ENCODE measurements around the gene FOXC1. TPM values are rescaled to one million over a fixed set of nuclear protein-coding genes. Genes with fewer than 3 reads are reported as not detected.

Gene FOXC1
- total RNA-seq, 2 donors from 2014 or later, result 7.1 to 10.1 TPM

GRCh38 chr6:1609041-1609647 lies 571 bp upstream of the FOXC1 start:
- peak overlapping the region; percentile 73 for H3K4me3 Mint-ChIP-seq

GRCh38 chr6:1610497-1611321 lies 994 bp downstream of the FOXC1 start:
- H3K27ac Mint-ChIP-seq, result peak overlapping the region; percentile 66
- H3K9me3 Mint-ChIP-seq, result no peaks in the 10 kb centered on the region
- TF ChIP-seq CTCF (conservative IDR thresholded peaks at IDR 0.05), result no peak
- peak overlapping the region; percentile 82 for H3K4me3 ChIP-seq (ENCODE audit: low read length)
- H3K36me3 Mint-ChIP-seq (ENCODE audit: low read depth), result no peaks in the 10 kb centered on the region
- peaks cover 68% of the 10 kb centered on the region for H3K27me3 ChIP-seq (ENCODE audit: control insufficient read depth, insufficient read depth, low read length, poor library complexity, severe bottlenecking)
- H3K9ac ChIP-seq (ENCODE audit: extremely low read depth, low read length, poor library complexity, severe bottlenecking), result peak overlapping the region; percentile 11
- DNase-seq, result peak; percentile 79
- H3K9me3 ChIP-seq (ENCODE audit: control insufficient read depth, low read length), result no peaks in the 10 kb centered on the region
- no peak overlapping the region for H3K27ac ChIP-seq (ENCODE audit: low read depth, low read length)
- peak overlapping the region; percentile 73 for H3K4me3 Mint-ChIP-seq
- 1% methylated on average over 39 to 101 of the region's 101 CpGs for WGBS, 2 experiments (ENCODE audit: insufficient coverage in 1 of 2, insufficient read length in 1 of 2)
- H3K27me3 Mint-ChIP-seq (ENCODE audit: insufficient read depth), result peaks cover 65% of the 10 kb centered on the region
- no peaks in the 10 kb centered on the region for H3K4me1 ChIP-seq (ENCODE audit: control insufficient read depth, insufficient read depth, low read length)
- H3K4me1 Mint-ChIP-seq, result peaks cover 30% of the 10 kb centered on the region
- no peaks in the 10 kb centered on the region for H3K36me3 ChIP-seq (ENCODE audit: control insufficient read depth, insufficient read depth, low read length)

More at GRCh38 chr6:1609041-1609647, 571 bp upstream of the FOXC1 start:
- Histone ChIP-seq H3K4me1 (ENCODE audit: control insufficient read depth, insufficient read depth, low read length) (peaks cover under 1% of the 10 kb centered on the region), H3K9me3 (ENCODE audit: control insufficient read depth, low read length) (no peaks in the 10 kb centered on the region), H3K27ac (ENCODE audit: low read depth, low read length) (no peak overlapping the region), H3K36me3 (ENCODE audit: control insufficient read depth, insufficient read depth, low read length) (no peaks in the 10 kb centered on the region), H3K9ac (ENCODE audit: extremely low read depth, low read length, poor library complexity, severe bottlenecking) (no peak overlapping the region), H3K4me3 (ENCODE audit: low read length) (peak overlapping the region; percentile 74), H3K27me3 (ENCODE audit: control insufficient read depth, insufficient read depth, low read length, poor library complexity, severe bottlenecking) (peaks cover 67% of the 10 kb centered on the region)
- Mint-ChIP-seq H3K4me1 (peaks cover 34% of the 10 kb centered on the region), H3K9me3 (no peaks in the 10 kb centered on the region), H3K27ac (no peak overlapping the region), H3K27me3 (ENCODE audit: insufficient read depth) (peaks cover 65% of the 10 kb centered on the region), H3K36me3 (ENCODE audit: low read depth) (no peaks in the 10 kb centered on the region)
- no peak for TF ChIP-seq CTCF (conservative IDR thresholded peaks at IDR 0.05)
- 0 to 1% methylated on average over 16 to 58 of the region's 58 CpGs for WGBS, 2 experiments (ENCODE audit: insufficient coverage in 1 of 2, insufficient read length in 1 of 2)
- peak; percentile 82 for DNase-seq

GRCh38 chr6:1611322-1611571 lies 1.5 kb downstream of the FOXC1 start:
- peaks cover 30% of the 10 kb centered on the region for H3K4me1 Mint-ChIP-seq
- peak; percentile 36 for TF ChIP-seq CTCF (conservative IDR thresholded peaks at IDR 0.05)
- no peak overlapping the region for H3K4me3 ChIP-seq (ENCODE audit: low read length)
- H3K27ac ChIP-seq (ENCODE audit: low read depth, low read length), result no peak overlapping the region
- no peaks in the 10 kb centered on the region for H3K4me1 ChIP-seq (ENCODE audit: control insufficient read depth, insufficient read depth, low read length)
- no peak overlapping the region for H3K9ac ChIP-seq (ENCODE audit: extremely low read depth, low read length, poor library complexity, severe bottlenecking)
- H3K27ac Mint-ChIP-seq, result no peak overlapping the region
- no peaks in the 10 kb centered on the region for H3K36me3 ChIP-seq (ENCODE audit: control insufficient read depth, insufficient read depth, low read length)
- no peaks in the 10 kb centered on the region for H3K36me3 Mint-ChIP-seq (ENCODE audit: low read depth)
- H3K9me3 Mint-ChIP-seq, result no peaks in the 10 kb centered on the region
- 0 to 1% methylated on average over 3 to 38 of the region's 38 CpGs for WGBS, 2 experiments (ENCODE audit: insufficient coverage in 1 of 2, insufficient read length in 1 of 2)
- H3K4me3 Mint-ChIP-seq, result peak overlapping the region; percentile 73
- H3K27me3 Mint-ChIP-seq (ENCODE audit: insufficient read depth), result peaks cover 65% of the 10 kb centered on the region
- H3K9me3 ChIP-seq (ENCODE audit: control insufficient read depth, low read length), result no peaks in the 10 kb centered on the region
- DNase-seq, result no peak
- peaks cover 68% of the 10 kb centered on the region for H3K27me3 ChIP-seq (ENCODE audit: control insufficient read depth, insufficient read depth, low read length, poor library complexity, severe bottlenecking)

Measured in endodermal cell (in vitro differentiated cells).